Measurements from ENCODE around the gene SEPTIN2. TPM values are rescaled to one million over a fixed set of nuclear protein-coding genes. Genes with fewer than 3 reads are reported as not detected.
"Not testable (repeated sequence)": the region's sequence is repeated elsewhere in the genome, so short reads cannot be mapped to it uniquely, and the experiment has no call there.

SEPTIN2 gene
- total and polyA plus RNA-seq, 2 experiments from 2014 or later, result 315 to 373 TPM

DNA sequence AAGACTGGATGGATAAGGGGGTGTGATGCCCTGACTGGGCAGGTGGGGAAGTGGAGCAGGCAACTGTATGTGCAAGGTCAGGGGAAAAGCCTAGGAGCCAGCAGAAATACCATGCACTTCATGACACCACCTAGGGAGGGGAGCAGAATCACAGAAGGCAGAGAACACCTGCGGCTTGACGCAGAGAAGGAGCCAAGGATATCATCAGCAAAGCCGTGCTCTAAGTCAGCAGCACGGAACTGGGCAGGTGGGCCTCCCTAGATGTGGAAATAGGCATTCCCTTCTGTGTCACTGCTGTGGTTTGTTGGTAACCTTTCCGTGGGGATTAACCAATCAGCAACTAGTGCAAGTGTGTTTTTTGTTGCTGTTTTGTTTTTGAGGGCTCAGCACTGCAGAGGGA, 41.6 kb upstream of the SEPTIN2 start:
- H3K36me3 ChIP-seq (replicated peaks; ENCODE audit: insufficient read depth, low read depth), result no peaks in the 10 kb centered on the region
- H3K9me3 ChIP-seq (ENCODE audit: low read depth), result no peaks in the 10 kb centered on the region
- no peaks in the 10 kb centered on the region for H3K9me2 ChIP-seq (replicated peaks; ENCODE audit: insufficient read depth)
- WGBS (ENCODE audit: low lambda C conversion rate, missing lambda C conversion rate), result 80% methylated on average over 5 of the region's 5 CpGs
- peaks cover 28% of the 10 kb centered on the region for H3K4me1 ChIP-seq (ENCODE audit: insufficient read depth)
- H2AFZ ChIP-seq, result no peak overlapping the region
- no peak for DNase-seq (ENCODE audit: low spot score)
- H3K27ac ChIP-seq, result no peak overlapping the region
- peaks cover 97% of the 10 kb centered on the region for H3K79me2 ChIP-seq
- TF ChIP-seq, protein P1, sequence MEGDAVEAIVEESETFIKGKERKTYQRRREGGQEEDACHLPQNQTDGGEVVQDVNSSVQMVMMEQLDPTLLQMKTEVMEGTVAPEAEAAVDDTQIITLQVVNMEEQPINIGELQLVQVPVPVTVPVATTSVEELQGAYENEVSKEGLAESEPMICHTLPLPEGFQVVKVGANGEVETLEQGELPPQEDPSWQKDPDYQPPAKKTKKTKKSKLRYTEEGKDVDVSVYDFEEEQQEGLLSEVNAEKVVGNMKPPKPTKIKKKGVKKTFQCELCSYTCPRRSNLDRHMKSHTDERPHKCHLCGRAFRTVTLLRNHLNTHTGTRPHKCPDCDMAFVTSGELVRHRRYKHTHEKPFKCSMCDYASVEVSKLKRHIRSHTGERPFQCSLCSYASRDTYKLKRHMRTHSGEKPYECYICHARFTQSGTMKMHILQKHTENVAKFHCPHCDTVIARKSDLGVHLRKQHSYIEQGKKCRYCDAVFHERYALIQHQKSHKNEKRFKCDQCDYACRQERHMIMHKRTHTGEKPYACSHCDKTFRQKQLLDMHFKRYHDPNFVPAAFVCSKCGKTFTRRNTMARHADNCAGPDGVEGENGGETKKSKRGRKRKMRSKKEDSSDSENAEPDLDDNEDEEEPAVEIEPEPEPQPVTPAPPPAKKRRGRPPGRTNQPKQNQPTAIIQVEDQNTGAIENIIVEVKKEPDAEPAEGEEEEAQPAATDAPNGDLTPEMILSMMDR (IDR thresholded peaks at IDR 0.05; ENCODE audit: poor library complexity), result no peak
- no peak for TF ChIP-seq EZH2phosphoT487 (IDR thresholded peaks at IDR 0.05; ENCODE audit: low read depth, severe bottlenecking, unreplicated experiment)
- TF ChIP-seq EZH2 (IDR thresholded peaks at IDR 0.05; ENCODE audit: borderline replicate concordance), result no peak
- H4K20me1 ChIP-seq (ENCODE audit: insufficient read depth, poor library complexity, severe bottlenecking), result peaks cover 34% of the 10 kb centered on the region
- no peaks in the 10 kb centered on the region for H3K27me3 ChIP-seq
- no peak overlapping the region for H3K4me3 ChIP-seq
- no peak overlapping the region for H3K4me2 ChIP-seq

DNA sequence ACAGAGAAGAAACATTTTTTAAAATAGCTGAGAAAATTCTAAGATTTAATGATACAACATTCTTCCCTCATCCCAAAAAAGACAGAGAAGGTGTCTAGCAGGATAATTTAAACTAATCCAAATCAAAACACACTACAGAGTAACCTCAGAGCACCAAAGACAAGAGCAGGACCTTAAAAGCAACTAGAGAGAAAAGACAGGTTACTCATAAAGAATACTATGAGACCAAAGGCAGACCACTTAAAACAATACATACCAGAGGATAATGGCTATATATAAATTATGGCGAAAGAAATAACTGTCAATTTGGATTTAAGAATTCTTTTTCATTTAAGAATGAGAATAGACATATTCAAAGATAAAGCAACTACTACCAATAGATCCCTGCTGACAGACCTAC, 40.2 kb upstream of the SEPTIN2 start:
- Histone ChIP-seq H3K4me1 (ENCODE audit: insufficient read depth) (peaks cover 21% of the 10 kb centered on the region), H3K27ac (no peak overlapping the region), H3K4me2 (no peak overlapping the region), H3K79me2 (peaks cover 97% of the 10 kb centered on the region), H3K27me3 (no peaks in the 10 kb centered on the region), H3K9me2 (replicated peaks; ENCODE audit: insufficient read depth) (no peaks in the 10 kb centered on the region), H2AFZ (no peak overlapping the region), H3K36me3 (replicated peaks; ENCODE audit: insufficient read depth, low read depth) (no peaks in the 10 kb centered on the region), H3K4me3 (no peak overlapping the region), H3K9me3 (ENCODE audit: low read depth) (no peaks in the 10 kb centered on the region), H4K20me1 (ENCODE audit: insufficient read depth, poor library complexity, severe bottlenecking) (peaks cover 29% of the 10 kb centered on the region)
- no peak for DNase-seq (ENCODE audit: low spot score)
- TF ChIP-seq EZH2 (IDR thresholded peaks at IDR 0.05; ENCODE audit: borderline replicate concordance) (no peak), EZH2phosphoT487 (IDR thresholded peaks at IDR 0.05; ENCODE audit: low read depth, severe bottlenecking, unreplicated experiment) (no peak)
- TF ChIP-seq, protein P1 (IDR thresholded peaks at IDR 0.05; ENCODE audit: poor library complexity), result no peak
- WGBS (ENCODE audit: low lambda C conversion rate, missing lambda C conversion rate), result 100% methylated on average over 1 of the region's 1 CpG

DNA sequence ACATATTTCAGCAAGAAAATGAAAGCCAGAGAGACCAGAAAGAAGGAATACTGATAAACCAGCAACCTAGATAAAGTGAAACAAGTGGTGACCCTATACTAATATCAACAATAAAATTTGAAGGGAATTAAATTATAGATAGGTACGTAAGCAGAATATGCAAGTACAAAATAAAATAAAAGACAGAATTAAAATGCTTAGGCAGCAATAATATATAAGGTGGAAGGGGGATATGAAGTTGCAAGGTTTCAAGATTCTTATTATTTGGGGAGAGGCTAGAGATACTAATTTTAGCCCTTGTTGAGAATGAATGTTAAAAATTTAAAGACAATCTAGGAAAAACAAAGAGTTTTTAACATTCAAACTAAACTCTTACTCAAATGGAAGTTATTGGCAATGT, 39.8 kb upstream of the SEPTIN2 start:
- WGBS (ENCODE audit: low lambda C conversion rate, missing lambda C conversion rate), result 94% methylated on average over 1 of the region's 1 CpG
- peaks cover 17% of the 10 kb centered on the region for H3K4me1 ChIP-seq (ENCODE audit: insufficient read depth)
- H3K36me3 ChIP-seq (replicated peaks; ENCODE audit: insufficient read depth, low read depth), result no peaks in the 10 kb centered on the region
- H3K4me2 ChIP-seq, result no peak overlapping the region
- TF ChIP-seq EZH2 (IDR thresholded peaks at IDR 0.05; ENCODE audit: borderline replicate concordance) (no peak), EZH2phosphoT487 (IDR thresholded peaks at IDR 0.05; ENCODE audit: low read depth, severe bottlenecking, unreplicated experiment) (no peak)
- TF ChIP-seq, protein P1 (IDR thresholded peaks at IDR 0.05; ENCODE audit: poor library complexity), result no peak
- peaks cover 97% of the 10 kb centered on the region for H3K79me2 ChIP-seq
- H3K27me3 ChIP-seq, result no peaks in the 10 kb centered on the region
- peaks cover 28% of the 10 kb centered on the region for H4K20me1 ChIP-seq (ENCODE audit: insufficient read depth, poor library complexity, severe bottlenecking)
- no peak overlapping the region for H3K4me3 ChIP-seq
- DNase-seq (ENCODE audit: low spot score), result no peak
- H3K9me2 ChIP-seq (replicated peaks; ENCODE audit: insufficient read depth), result no peaks in the 10 kb centered on the region
- no peak overlapping the region for H2AFZ ChIP-seq
- no peaks in the 10 kb centered on the region for H3K9me3 ChIP-seq (ENCODE audit: low read depth)
- H3K27ac ChIP-seq, result no peak overlapping the region

DNA sequence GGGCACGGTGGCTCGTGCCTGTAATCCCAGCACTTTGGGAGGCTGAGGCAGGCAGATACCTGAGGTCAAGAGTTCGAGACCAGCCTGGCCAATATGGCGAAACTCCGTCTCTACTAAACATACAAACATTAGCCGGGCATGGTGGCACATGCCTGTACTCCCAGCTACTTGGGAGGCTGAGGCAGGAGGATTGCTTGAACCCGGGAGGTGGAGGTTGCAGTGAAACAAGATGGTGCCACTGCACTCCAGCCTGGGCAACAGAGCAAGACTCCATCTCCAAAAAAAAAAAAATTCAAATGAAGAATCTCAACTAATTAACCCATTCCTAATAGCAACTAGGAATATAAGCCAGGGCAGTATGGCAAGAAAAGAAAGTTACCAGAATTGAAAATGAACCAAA, 37.4 kb upstream of the SEPTIN2 start:
- not testable (repeated sequence) for H3K27ac ChIP-seq; H3K27me3 ChIP-seq; H3K9me3 ChIP-seq (ENCODE audit: low read depth); H3K36me3 ChIP-seq (replicated peaks; ENCODE audit: insufficient read depth, low read depth); H3K9me2 ChIP-seq (replicated peaks; ENCODE audit: insufficient read depth); H3K4me1 ChIP-seq (ENCODE audit: insufficient read depth); H3K4me2 ChIP-seq; DNase-seq (ENCODE audit: low spot score); H2AFZ ChIP-seq; H3K4me3 ChIP-seq
- Histone ChIP-seq H4K20me1 (ENCODE audit: insufficient read depth, poor library complexity, severe bottlenecking) (peaks cover 28% of the 10 kb centered on the region), H3K79me2 (peaks cover 97% of the 10 kb centered on the region)
- WGBS (ENCODE audit: low lambda C conversion rate, missing lambda C conversion rate), result 97% methylated on average over 7 of the region's 7 CpGs

Data from hepatocyte (in vitro differentiated cells).